ENCODE results near the gene CEP89.

- TF ChIP-seq, protein P1, sequence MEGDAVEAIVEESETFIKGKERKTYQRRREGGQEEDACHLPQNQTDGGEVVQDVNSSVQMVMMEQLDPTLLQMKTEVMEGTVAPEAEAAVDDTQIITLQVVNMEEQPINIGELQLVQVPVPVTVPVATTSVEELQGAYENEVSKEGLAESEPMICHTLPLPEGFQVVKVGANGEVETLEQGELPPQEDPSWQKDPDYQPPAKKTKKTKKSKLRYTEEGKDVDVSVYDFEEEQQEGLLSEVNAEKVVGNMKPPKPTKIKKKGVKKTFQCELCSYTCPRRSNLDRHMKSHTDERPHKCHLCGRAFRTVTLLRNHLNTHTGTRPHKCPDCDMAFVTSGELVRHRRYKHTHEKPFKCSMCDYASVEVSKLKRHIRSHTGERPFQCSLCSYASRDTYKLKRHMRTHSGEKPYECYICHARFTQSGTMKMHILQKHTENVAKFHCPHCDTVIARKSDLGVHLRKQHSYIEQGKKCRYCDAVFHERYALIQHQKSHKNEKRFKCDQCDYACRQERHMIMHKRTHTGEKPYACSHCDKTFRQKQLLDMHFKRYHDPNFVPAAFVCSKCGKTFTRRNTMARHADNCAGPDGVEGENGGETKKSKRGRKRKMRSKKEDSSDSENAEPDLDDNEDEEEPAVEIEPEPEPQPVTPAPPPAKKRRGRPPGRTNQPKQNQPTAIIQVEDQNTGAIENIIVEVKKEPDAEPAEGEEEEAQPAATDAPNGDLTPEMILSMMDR (IDR thresholded peaks at IDR 0.05; ENCODE audit: insufficient read depth, low read length, poor library complexity, severe bottlenecking) = no peak
- TF ChIP-seq EZH2phosphoT487 (conservative IDR thresholded peaks at IDR 0.05; ENCODE audit: low read length) = no peak
These were observed 128.0 kb downstream of the CEP89 start for GRCh38 chr19:32843716-32844245.
